Tongue (tissue), 2 donors: ENCODE results near the gene OPCML. TPM values are rescaled to one million over a fixed set of nuclear protein-coding genes. Genes with fewer than 3 reads are reported as not detected.

Experiments
- DNase-seq: peaks from one replicate; pipeline ENCODE4 v3.0.0-alpha.2; 2015
- total RNA-seq: library from RNA; depleted of rRNA; stranded (reverse); fragments of >200 nt; gene quantifications from one replicate; pipeline ENCODE4 v1.2.3, GENCODE V29; 2014

OPCML gene
- total RNA-seq, 1 donor from 2014 or later: 0.41 TPM

GRCh38 chr11:132544007-132544406 lies 988.3 kb downstream of the OPCML start:
- DNase-seq: no peak

- DNase-seq: no peak
Measured at GRCh38 chr11:132541794-132542193, 990.5 kb downstream of the OPCML start.

- peak; percentile 18 for DNase-seq
Measured at GRCh38 chr11:132540581-132540980, 991.7 kb downstream of the OPCML start.

GRCh38 chr11:132539590-132540368 lies 992.5 kb downstream of the OPCML start:
- no peak for DNase-seq

GRCh38 chr11:132538642-132539041 lies 993.7 kb downstream of the OPCML start:
- no peak for DNase-seq

GRCh38 chr11:132535830-132536229 lies 996.5 kb downstream of the OPCML start:
- no peak for DNase-seq

- no peak for DNase-seq
Measured at GRCh38 chr11:132531921-132532320, 1000.4 kb downstream of the OPCML start.

- no peak for DNase-seq
Measured at GRCh38 chr11:132528181-132528580, 1004.1 kb downstream of the OPCML start.

GRCh38 chr11:132523929-132524328 lies 1008.4 kb downstream of the OPCML start:
- no peak for DNase-seq

GRCh38 chr11:132520199-132520598 lies 1012.1 kb downstream of the OPCML start:
- DNase-seq: no peak

GRCh38 chr11:132519241-132519815 lies 1013.0 kb downstream of the OPCML start:
- DNase-seq: no peak

GRCh38 chr11:132504501-132505041 lies 1027.7 kb downstream of the OPCML start:
- DNase-seq: no peak

GRCh38 chr11:132501356-132501755 lies 1030.9 kb downstream of the OPCML start:
- no peak for DNase-seq

- DNase-seq: no peak
Measured at GRCh38 chr11:132499661-132500060, 1032.6 kb downstream of the OPCML start.

GRCh38 chr11:132496341-132496740 lies 1036.0 kb downstream of the OPCML start:
- no peak for DNase-seq

GRCh38 chr11:132493801-132494200 lies 1038.5 kb downstream of the OPCML start:
- DNase-seq: peak; percentile 74

GRCh38 chr11:132490978-132491377 lies 1041.3 kb downstream of the OPCML start:
- DNase-seq: peak; percentile 29

- no peak for DNase-seq
Measured at GRCh38 chr11:132486060-132486459, 1046.2 kb downstream of the OPCML start.

GRCh38 chr11:132475026-132475425 lies 1057.3 kb downstream of the OPCML start:
- peak; percentile 36 for DNase-seq

GRCh38 chr11:132472411-132473172 lies 1059.7 kb downstream of the OPCML start:
- DNase-seq: peak; percentile 91

GRCh38 chr11:132471466-132471865 lies 1060.8 kb downstream of the OPCML start:
- DNase-seq: peak; percentile 19

GRCh38 chr11:132466983-132467382 lies 1065.3 kb downstream of the OPCML start:
- no peak for DNase-seq

GRCh38 chr11:132464939-132465338 lies 1067.4 kb downstream of the OPCML start:
- no peak for DNase-seq
